Upper lobe of left lung (tissue), 4 donors: ENCODE data around the gene PARG.
"Not testable (repeated sequence)": the region's sequence is repeated elsewhere in the genome, so short reads cannot be mapped to it uniquely, and the experiment has no call there.

Experiments
- CTCF ChIP-seq, 6 experiments: fragments of 450-650 bp in 4 of 6; fragments of 200-600 bp in 2 of 6; sonication (generic) in 2 of 6; IDR thresholded peaks; one replicate each; pipeline ENCODE4 v1.5.1; 2016 to 2019; ENCODE audit warnings: antibody characterized with exemption in 6 of 6
- EP300 ChIP-seq, 4 donors: sonication (generic); formaldehyde crosslinking; IDR thresholded peaks; one replicate each; pipeline ENCODE4 v1.5.1; 2017; ENCODE audit warnings: antibody characterized with exemption in 4 of 4, control low read depth in 2 of 4
- POLR2A ChIP-seq, 4 donors: fragments of 450-650 bp; IDR thresholded peaks; one replicate each; pipeline ENCODE4 v1.5.1; 2016 to 2017; ENCODE audit warnings: antibody characterized with exemption in 4 of 4, mild to moderate bottlenecking in 2 of 4
- POLR2AphosphoS5 ChIP-seq, 2 donors: sonication (generic); formaldehyde crosslinking; IDR thresholded peaks; one replicate each; pipeline ENCODE4 v1.5.1; 2017; ENCODE audit warnings: antibody characterized with exemption in 2 of 2

GRCh38 chr10:49882327-49882726 lies 59.5 kb downstream of the PARG start:
- TF ChIP-seq CTCF, EP300, POLR2A, POLR2AphosphoS5 (IDR thresholded peaks at IDR 0.05): not testable (repeated sequence)
